Activated T-helper 2 cell treated with anti-CD3 and anti-CD28 coated beads, Interferon-gamma antibody, Interleukin-2, Interleukin-4, amounts not matched to agents 10 μg/mL and 5 μg/mL and 100 μg/mL, durations not matched to agents 14 hours and 24 hours and 36 hours (primary cell): ENCODE results near the gene TXLNG. TPM values are rescaled to one million over a fixed set of nuclear protein-coding genes. Genes with fewer than 3 reads are reported as not detected.
A peak's percentile ranks its signal among the peaks of the same experiment; 100 is the strongest.
"Not testable (repeated sequence)": the region's sequence is repeated elsewhere in the genome, so short reads cannot be mapped to it uniquely, and the experiment has no call there.

ENCODE experiments used
- DNase-seq: peaks from one replicate; pipeline ENCODE4 v3.0.0; 2021; ENCODE audit warnings: low spot score
- H3K27ac Mint-ChIP-seq: one replicate; pipeline ENCODE4 v1.8.0; 2021; ENCODE audit warnings: mixed read lengths
- H3K27me3 Mint-ChIP-seq: one replicate; pipeline ENCODE4 v1.8.0; 2021; ENCODE audit warnings: low read depth, mixed read lengths
- H3K36me3 Mint-ChIP-seq: one replicate; pipeline ENCODE4 v1.8.0; 2021; ENCODE audit warnings: low read depth, mixed read lengths
- H3K4me1 Mint-ChIP-seq: one replicate; pipeline ENCODE4 v1.8.0; 2021; ENCODE audit warnings: low read depth, mixed read lengths
- H3K4me3 Mint-ChIP-seq: one replicate; pipeline ENCODE4 v1.8.0; 2021; ENCODE audit warnings: low read depth, mild to moderate bottlenecking, moderate library complexity, mixed read lengths
- H3K9me3 Mint-ChIP-seq: one replicate; pipeline ENCODE4 v1.8.0; 2021; ENCODE audit warnings: mixed read lengths
- intact Hi-C: fragments of 100-400 bp; cut with micrococcal nuclease; formaldehyde crosslinking; loops from one replicate; pipeline ENCODE4 v1.15.1; 2023
- total RNA-seq: library from RNA; stranded (reverse); gene quantifications from 2 replicates; pipeline ENCODE4 v1.2.3, GENCODE V29; 2022

TXLNG gene
- 19.9 and 21.4 TPM in 2 replicates for total RNA-seq

GRCh38 chrX:16786139-16786790 lies at the start of gene TXLNG:
Gene TXLNG (plus strand): TSS chrX:16786466. CDS start chrX:16786488, 22 bp downstream.
- H3K4me3 Mint-ChIP-seq, result peak within 1 kb of the TSS; percentile 89
- peaks cover 9% of the 10 kb centered on the region for H3K4me1 Mint-ChIP-seq
- H3K27ac Mint-ChIP-seq, result peak within 1 kb of the TSS; percentile 73
- intact Hi-C loops, result loop anchor here (1.0 to 2.0 kb wide), 3 partner anchors 36 to 84 kb away; partner anchors contain the start of genes RBBP7 and SYAP1
- peak; percentile 92 for DNase-seq
- no peaks in the 10 kb centered on the region for H3K9me3 Mint-ChIP-seq
- peaks cover 10% of the 10 kb centered on the region for H3K36me3 Mint-ChIP-seq
- no peaks in the 10 kb centered on the region for H3K27me3 Mint-ChIP-seq

GRCh38 chrX:16737024-16737423 lies 49.2 kb upstream of the TXLNG start:
- Mint-ChIP-seq H3K36me3 (peaks cover 20% of the 10 kb centered on the region), H3K4me1 (peaks cover 6% of the 10 kb centered on the region), H3K4me3 (no peak overlapping the region), H3K27me3 (no peaks in the 10 kb centered on the region), H3K27ac (no peak overlapping the region), H3K9me3 (no peaks in the 10 kb centered on the region)
- intact Hi-C loops, result no loop called here
- DNase-seq, result no peak

DNA sequence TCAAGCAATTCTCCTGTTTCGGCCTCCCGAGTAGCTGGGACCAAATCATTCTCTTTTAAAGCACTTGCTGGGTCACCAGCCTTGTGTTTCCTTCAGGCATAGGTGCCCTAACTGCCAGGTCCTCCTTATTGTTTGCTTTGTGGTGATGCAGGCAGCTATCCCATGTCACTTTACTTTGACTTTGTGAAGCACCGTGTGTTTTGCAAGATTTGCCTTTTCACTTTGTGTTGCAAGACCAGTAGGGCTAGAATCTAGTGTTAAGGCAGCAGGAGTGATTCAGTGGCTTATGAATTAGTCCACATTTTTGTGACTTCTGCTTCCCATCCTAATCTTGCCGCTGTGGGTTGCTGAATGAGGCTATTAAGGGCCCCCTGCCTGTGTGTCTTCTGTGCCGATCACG lies 46.7 kb upstream of the TXLNG start:
- Mint-ChIP-seq H3K4me1 (no peaks in the 10 kb centered on the region), H3K27me3 (no peaks in the 10 kb centered on the region), H3K27ac (no peak overlapping the region), H3K9me3 (no peaks in the 10 kb centered on the region), H3K4me3 (no peak overlapping the region), H3K36me3 (peaks cover 29% of the 10 kb centered on the region)
- intact Hi-C loops, result no loop called here
- DNase-seq, result no peak

- no peak overlapping the region for H3K4me3 Mint-ChIP-seq
- no peak for DNase-seq
- no peaks in the 10 kb centered on the region for H3K27me3 Mint-ChIP-seq
- intact Hi-C loops, result no loop called here
- H3K36me3 Mint-ChIP-seq, result peaks cover 21% of the 10 kb centered on the region
- H3K9me3 Mint-ChIP-seq, result no peaks in the 10 kb centered on the region
- H3K4me1 Mint-ChIP-seq, result no peaks in the 10 kb centered on the region
- no peak overlapping the region for H3K27ac Mint-ChIP-seq
Measured at GRCh38 chrX:16743604-16744325, 42.5 kb upstream of the TXLNG start.

- Mint-ChIP-seq H3K27ac (no peak overlapping the region), H3K9me3 (no peaks in the 10 kb centered on the region), H3K27me3 (no peaks in the 10 kb centered on the region), H3K4me1 (no peaks in the 10 kb centered on the region), H3K36me3 (peaks cover 26% of the 10 kb centered on the region), H3K4me3 (no peak overlapping the region)
- intact Hi-C loops, result no loop called here
- no peak for DNase-seq
Measured at GRCh38 chrX:16745102-16745501, 41.2 kb upstream of the TXLNG start.

DNA sequence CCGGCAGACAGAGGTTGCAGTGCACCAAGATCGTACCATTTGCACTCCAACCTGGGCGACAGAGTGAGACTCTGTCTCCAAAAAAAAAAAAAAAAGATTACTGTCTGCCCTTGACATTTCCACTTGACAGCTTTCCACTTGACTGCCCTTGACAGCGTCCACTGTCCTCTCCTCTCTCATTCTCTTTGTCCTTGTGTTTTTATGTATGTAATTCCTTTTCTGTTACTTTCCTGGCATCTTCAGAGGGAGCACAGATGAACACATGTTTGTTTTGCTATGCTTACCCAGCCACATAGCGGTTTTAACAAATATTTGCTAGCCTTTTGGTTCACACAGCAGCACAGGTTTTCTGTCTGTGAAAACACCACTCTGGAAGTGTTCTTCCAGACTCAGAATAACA lies 40.6 kb upstream of the TXLNG start:
- DNase-seq, result no peak
- H3K27ac Mint-ChIP-seq, result no peak overlapping the region
- H3K36me3 Mint-ChIP-seq, result peaks cover 30% of the 10 kb centered on the region
- no peaks in the 10 kb centered on the region for H3K4me1 Mint-ChIP-seq
- intact Hi-C loops, result no loop called here
- no peaks in the 10 kb centered on the region for H3K9me3 Mint-ChIP-seq
- H3K4me3 Mint-ChIP-seq, result no peak overlapping the region
- no peaks in the 10 kb centered on the region for H3K27me3 Mint-ChIP-seq

GRCh38 chrX:16748425-16748824 lies 37.8 kb upstream of the TXLNG start:
- no peaks in the 10 kb centered on the region for H3K9me3 Mint-ChIP-seq
- H3K4me3 Mint-ChIP-seq, result no peak overlapping the region
- H3K4me1 Mint-ChIP-seq, result no peaks in the 10 kb centered on the region
- H3K36me3 Mint-ChIP-seq, result peaks cover 31% of the 10 kb centered on the region
- H3K27ac Mint-ChIP-seq, result no peak overlapping the region
- no peak for DNase-seq
- no peaks in the 10 kb centered on the region for H3K27me3 Mint-ChIP-seq
- intact Hi-C loops, result no loop called here

GRCh38 chrX:16750136-16750535 lies 36.1 kb upstream of the TXLNG start:
- H3K4me3 Mint-ChIP-seq, result no peak overlapping the region
- no peak for DNase-seq
- peaks cover 37% of the 10 kb centered on the region for H3K36me3 Mint-ChIP-seq
- H3K27me3 Mint-ChIP-seq, result no peaks in the 10 kb centered on the region
- no peaks in the 10 kb centered on the region for H3K4me1 Mint-ChIP-seq
- no peak overlapping the region for H3K27ac Mint-ChIP-seq
- intact Hi-C loops, result no loop called here
- no peaks in the 10 kb centered on the region for H3K9me3 Mint-ChIP-seq

GRCh38 chrX:16754019-16754418 lies 32.2 kb upstream of the TXLNG start:
- Mint-ChIP-seq H3K36me3 (peaks cover 42% of the 10 kb centered on the region), H3K9me3 (no peaks in the 10 kb centered on the region), H3K4me1 (no peaks in the 10 kb centered on the region), H3K27me3 (no peaks in the 10 kb centered on the region), H3K4me3 (no peak overlapping the region), H3K27ac (no peak overlapping the region)
- DNase-seq, result no peak
- intact Hi-C loops, result no loop called here

DNA sequence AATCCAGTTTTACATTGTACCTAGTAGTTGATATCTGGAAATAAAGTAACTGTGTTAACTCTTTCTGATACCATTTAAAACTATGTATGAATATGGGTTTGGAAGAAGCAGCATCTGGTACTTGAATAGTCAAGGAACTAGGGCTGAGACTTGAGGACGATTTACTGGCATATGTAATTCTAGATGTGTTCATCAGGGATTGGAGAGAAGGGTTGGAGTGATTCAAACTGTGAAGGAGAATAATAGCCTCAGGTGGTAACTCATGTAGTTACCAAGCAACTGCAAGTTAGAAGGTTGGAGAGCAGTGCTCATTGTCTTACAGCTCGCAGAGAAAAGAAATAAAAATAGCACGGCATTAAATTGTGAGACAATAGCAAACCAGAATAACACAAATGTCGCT lies 29.5 kb upstream of the TXLNG start:
- no peaks in the 10 kb centered on the region for H3K9me3 Mint-ChIP-seq
- H3K36me3 Mint-ChIP-seq, result peaks cover 34% of the 10 kb centered on the region
- DNase-seq, result no peak
- no peak overlapping the region for H3K27ac Mint-ChIP-seq
- intact Hi-C loops, result no loop called here
- no peak overlapping the region for H3K4me3 Mint-ChIP-seq
- no peaks in the 10 kb centered on the region for H3K27me3 Mint-ChIP-seq
- H3K4me1 Mint-ChIP-seq, result no peaks in the 10 kb centered on the region

- H3K27me3 Mint-ChIP-seq, DNase-seq, H3K27ac Mint-ChIP-seq, H3K4me3 Mint-ChIP-seq, H3K4me1 Mint-ChIP-seq, H3K9me3 Mint-ChIP-seq, intact Hi-C loops, H3K36me3 Mint-ChIP-seq: not testable (repeated sequence)
Measured at GRCh38 chrX:16761500-16761899, 24.8 kb upstream of the TXLNG start.

DNA sequence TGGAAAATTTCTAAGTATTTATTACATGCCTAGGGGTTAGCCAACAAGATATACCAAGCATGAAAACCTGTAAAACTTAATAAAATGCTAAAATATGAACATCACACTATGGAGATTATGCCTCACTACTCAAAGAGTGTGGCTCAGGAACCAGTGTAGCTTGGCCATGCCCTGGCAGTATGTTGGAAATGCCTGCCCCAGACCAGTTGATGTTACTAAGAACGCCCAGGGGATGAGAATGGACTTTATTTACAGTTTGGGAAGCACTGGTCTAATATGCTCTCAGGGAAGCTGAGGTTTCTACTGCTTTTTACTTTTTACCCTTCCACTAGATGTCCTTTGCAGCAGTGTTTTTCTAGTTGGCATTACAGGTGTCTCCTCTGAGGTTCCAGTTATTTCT lies 23.7 kb upstream of the TXLNG start:
- DNase-seq, result no peak
- Mint-ChIP-seq H3K4me3 (no peak overlapping the region), H3K27ac (no peak overlapping the region), H3K36me3 (peaks cover 3% of the 10 kb centered on the region), H3K9me3 (no peaks in the 10 kb centered on the region), H3K4me1 (no peaks in the 10 kb centered on the region), H3K27me3 (no peaks in the 10 kb centered on the region)
- intact Hi-C loops, result no loop called here

- intact Hi-C loops, result no loop called here
- Mint-ChIP-seq H3K4me1 (no peaks in the 10 kb centered on the region), H3K9me3 (no peaks in the 10 kb centered on the region), H3K4me3 (no peak overlapping the region), H3K27me3 (no peaks in the 10 kb centered on the region), H3K36me3 (peaks cover 3% of the 10 kb centered on the region), H3K27ac (no peak overlapping the region)
- no peak for DNase-seq
Measured at GRCh38 chrX:16765594-16765993, 20.7 kb upstream of the TXLNG start.
